Caco-2 (cell line): ENCODE measurements around the gene GLCCI1. TPM values are rescaled to one million over a fixed set of nuclear protein-coding genes. Genes with fewer than 3 reads are reported as not detected.

Source experiments
- BruUV-seq: library from RNA; stranded (reverse); fragments of 400-500 nt; replicated peaks from 2 replicates; lab custom pipeline; 2021; lab: Mats Ljungman, UMichigan
- CTCF ChIA-PET: fragments of 300-600 bp; sonication (Branson Sonifier 250); formaldehyde crosslinking; loops from one replicate; lab custom pipeline; 2022; ENCODE audit warnings: antibody characterized with exemption; lab: Charles Lee
- POLR2A ChIA-PET: fragments of 300-600 bp; sonication (Branson Sonifier 250); formaldehyde crosslinking; loops from one replicate; lab custom pipeline; 2022; ENCODE audit warnings: antibody characterized with exemption; lab: Charles Lee
- DNase-seq, 2 experiments: peaks; one replicate each; pipeline versions ENCODE4 v3.0.0 to v3.0.0-alpha.2; 2020 to 2022
- H3K27me3 ChIP-seq: replicated peaks from 2 replicates; pipeline ENCODE4 v1.6.0; 2011; ENCODE audit warnings: low read length; ENCODE audit not compliant: control insufficient read depth, insufficient read depth
- H3K36me3 ChIP-seq: 2 replicates; pipeline ENCODE4 v1.5.1; 2011; ENCODE audit warnings: low read length; ENCODE audit not compliant: control insufficient read depth, insufficient read depth
- H3K4me1 ChIP-seq: fragments of 250-450 bp; sonication (Bioruptor Pico); 2 replicates; pipeline ENCODE4 v1.5.1; 2020; ENCODE audit warnings: mild to moderate bottlenecking
- H3K4me3 ChIP-seq: 2 replicates; pipeline ENCODE4 v1.5.1; 2011; ENCODE audit warnings: low read depth, mild to moderate bottlenecking, control low read depth, low read length
- H3K9me3 ChIP-seq: fragments of 250-450 bp; sonication (Bioruptor Pico); 2 replicates; pipeline ENCODE4 v1.5.1; 2020; ENCODE audit warnings: mild to moderate bottlenecking, moderate library complexity
- H3K27ac Mint-ChIP-seq: one replicate; pipeline ENCODE4 v1.8.0; 2022; ENCODE audit warnings: mixed read lengths; ENCODE audit not compliant: unreplicated experiment
- H3K27me3 Mint-ChIP-seq: one replicate; pipeline ENCODE4 v1.8.0; 2022; ENCODE audit warnings: mixed read lengths; ENCODE audit not compliant: insufficient read depth, unreplicated experiment
- H3K36me3 Mint-ChIP-seq: one replicate; pipeline ENCODE4 v1.8.0; 2022; ENCODE audit warnings: mild to moderate bottlenecking, mixed read lengths; ENCODE audit not compliant: insufficient read depth, unreplicated experiment
- H3K4me1 Mint-ChIP-seq: one replicate; pipeline ENCODE4 v1.8.0; 2022; ENCODE audit warnings: low read depth, mixed read lengths; ENCODE audit not compliant: unreplicated experiment
- H3K4me3 Mint-ChIP-seq: one replicate; pipeline ENCODE4 v1.8.0; 2022; ENCODE audit warnings: mild to moderate bottlenecking, moderate library complexity, mixed read lengths; ENCODE audit not compliant: unreplicated experiment
- H3K9me3 Mint-ChIP-seq: one replicate; pipeline ENCODE4 v1.8.0; 2022; ENCODE audit warnings: mixed read lengths; ENCODE audit not compliant: unreplicated experiment
- CTCF ChIP-seq, 2 experiments: fragments of 200-600 bp in 1 of 2; IDR thresholded peaks; 1 replicate in 1 of 2; 2 replicates in 1 of 2; pipeline versions ENCODE4 v1.5.1 to v1.8.0; 2011 to 2022; ENCODE audit warnings: antibody characterized with exemption in 1 of 2, control low read depth in 1 of 2, inconsistent platforms in 1 of 2, low read depth in 1 of 2, low read length in 1 of 2, mild to moderate bottlenecking in 1 of 2, moderate library complexity in 1 of 2; ENCODE audit not compliant: insufficient read depth in 1 of 2, severe bottlenecking in 1 of 2, unreplicated experiment in 1 of 2
- intact Hi-C: fragments of 100-400 bp; cut with micrococcal nuclease; formaldehyde crosslinking; loops from one replicate; pipeline ENCODE4 v1.10.0; 2022; ENCODE audit not compliant: unreplicated experiment
- total RNA-seq: library from RNA; stranded (reverse); gene quantifications from 2 replicates; pipeline ENCODE4 v1.2.3, GENCODE V29; 2022

GLCCI1 gene
- total RNA-seq, 1 experiment from 2014 or later: 18.8 TPM

DNA sequence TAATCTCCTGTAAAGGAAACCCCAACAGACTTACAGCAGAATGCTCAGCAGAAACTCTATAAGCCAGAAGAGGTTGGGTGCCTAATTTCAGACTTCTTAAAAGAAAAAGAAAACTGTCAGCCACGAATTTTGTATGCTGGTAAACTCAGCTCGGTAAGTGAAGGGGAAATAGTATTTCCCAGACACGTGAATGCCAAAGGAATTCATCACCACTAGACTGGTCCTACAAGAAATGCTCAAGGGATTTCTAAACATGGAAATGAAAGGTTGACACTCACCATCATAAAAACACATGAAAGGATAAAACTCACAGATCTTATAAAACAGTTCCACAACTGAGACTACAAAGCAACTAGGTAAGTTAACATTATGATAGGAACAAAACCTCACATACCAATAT lies 68.6 kb downstream of the GLCCI1 start:
- ChIA-PET CTCF (no interaction called here), POLR2A (no interaction called here)
- H3K4me1 Mint-ChIP-seq: no peaks in the 10 kb centered on the region
- no peak for DNase-seq
- H3K4me1 ChIP-seq: no peaks in the 10 kb centered on the region
- no peak for TF ChIP-seq CTCF (IDR thresholded peaks at IDR 0.05; ENCODE audit: insufficient read depth in 1 of 2, low read depth in 1 of 2, low read length in 1 of 2, severe bottlenecking in 1 of 2, unreplicated experiment in 1 of 2)
- peaks cover 10% of the 10 kb centered on the region for H3K36me3 Mint-ChIP-seq
- H3K9me3 ChIP-seq: no peaks in the 10 kb centered on the region
- no peak overlapping the region for H3K4me3 Mint-ChIP-seq
- BruUV-seq: no TSS peak
- H3K27ac Mint-ChIP-seq: no peak overlapping the region
- no peaks in the 10 kb centered on the region for H3K27me3 ChIP-seq
- no peaks in the 10 kb centered on the region for H3K27me3 Mint-ChIP-seq
- intact Hi-C loops: loop anchor here (2.0 to 10.0 kb wide), 5 partner anchors 125 to 375 kb away; no protein-coding TSS in a partner anchor
- no peak overlapping the region for H3K4me3 ChIP-seq
- no peaks in the 10 kb centered on the region for H3K36me3 ChIP-seq
- H3K9me3 Mint-ChIP-seq: no peaks in the 10 kb centered on the region

- POLR2A ChIA-PET: no interaction called here
Observed at GRCh38 chr7:8040768-8041369, 72.3 kb downstream of the GLCCI1 start.

GRCh38 chr7:8042796-8043535 lies 74.4 kb downstream of the GLCCI1 start:
- DNase-seq: no peak
- H3K9me3 Mint-ChIP-seq: no peaks in the 10 kb centered on the region
- no peak overlapping the region for H3K27ac Mint-ChIP-seq
- Histone ChIP-seq H3K36me3 (no peaks in the 10 kb centered on the region), H3K27me3 (no peaks in the 10 kb centered on the region), H3K9me3 (no peaks in the 10 kb centered on the region), H3K4me1 (no peaks in the 10 kb centered on the region), H3K4me3 (no peak overlapping the region)
- TF ChIP-seq CTCF (IDR thresholded peaks at IDR 0.05; ENCODE audit: insufficient read depth in 1 of 2, low read depth in 1 of 2, low read length in 1 of 2, severe bottlenecking in 1 of 2, unreplicated experiment in 1 of 2): no peak
- H3K27me3 Mint-ChIP-seq: no peaks in the 10 kb centered on the region
- H3K36me3 Mint-ChIP-seq: peaks cover 6% of the 10 kb centered on the region
- ChIA-PET CTCF (no interaction called here), POLR2A (no interaction called here)
- no TSS peak for BruUV-seq
- H3K4me1 Mint-ChIP-seq: no peaks in the 10 kb centered on the region
- H3K4me3 Mint-ChIP-seq: no peak overlapping the region
- intact Hi-C loops: no loop called here

More at GRCh38 chr7:8040768-8041369, 72.3 kb downstream of the GLCCI1 start:
- Mint-ChIP-seq H3K27ac (no peak overlapping the region), H3K27me3 (no peaks in the 10 kb centered on the region), H3K4me3 (no peak overlapping the region), H3K4me1 (no peaks in the 10 kb centered on the region), H3K36me3 (peaks cover 10% of the 10 kb centered on the region), H3K9me3 (no peaks in the 10 kb centered on the region)
- CTCF ChIA-PET: no interaction called here
- TF ChIP-seq CTCF (IDR thresholded peaks at IDR 0.05; ENCODE audit: insufficient read depth in 1 of 2, low read depth in 1 of 2, low read length in 1 of 2, severe bottlenecking in 1 of 2, unreplicated experiment in 1 of 2): no peak
- BruUV-seq: no TSS peak
- Histone ChIP-seq H3K4me3 (no peak overlapping the region), H3K4me1 (no peaks in the 10 kb centered on the region), H3K9me3 (no peaks in the 10 kb centered on the region), H3K36me3 (no peaks in the 10 kb centered on the region), H3K27me3 (no peaks in the 10 kb centered on the region)
- intact Hi-C loops: no loop called here
- DNase-seq: no peak
